Measurements from ENCODE around the gene LITAF. TPM values are rescaled to one million over a fixed set of nuclear protein-coding genes. Genes with fewer than 3 reads are reported as not detected.

The LITAF gene
- polyA plus RNA-seq, 3 donors: 67.9 to 118 (median 69.0) TPM

DNA sequence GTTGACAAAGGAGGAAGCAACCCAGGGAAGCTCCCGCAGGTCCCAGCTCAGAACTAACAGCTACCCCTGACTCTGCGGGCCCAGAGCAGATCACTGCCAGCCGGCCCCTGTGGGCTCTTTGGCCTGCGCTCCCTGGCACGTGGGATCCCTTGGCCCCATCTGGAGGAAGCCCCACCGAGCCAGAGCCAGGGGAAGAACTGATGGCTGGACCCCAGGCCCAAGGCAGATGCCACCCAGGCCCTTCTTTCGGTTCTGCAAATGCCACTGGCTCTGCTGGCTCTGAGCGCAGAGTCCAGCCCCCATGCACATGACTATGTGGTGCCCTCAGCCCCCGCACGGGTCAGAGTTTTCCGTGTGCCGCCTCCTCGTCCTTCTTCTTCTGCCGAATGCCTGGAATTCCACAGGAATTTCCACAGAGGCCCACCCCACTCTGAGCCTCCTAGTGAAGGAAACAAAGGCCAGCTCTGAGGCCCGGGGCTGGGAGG, 45.8 kb upstream of the LITAF start:
- H3K27ac Mint-ChIP-seq: peak overlapping the region in 6 of 7 donors; percentile 57 to 87 (median 80)
- peak overlapping the region; percentile 36 for H3K9ac ChIP-seq (ENCODE audit: insufficient read depth, low read length, poor library complexity, severe bottlenecking)
- H3K27me3 Mint-ChIP-seq (ENCODE audit: low read depth in 3 of 3): peaks cover 4 to 40% (median 7%) of the 10 kb centered on the region in 3 donors
- no peaks in the 10 kb centered on the region for H3K36me3 ChIP-seq (replicated peaks in 1 of 2; ENCODE audit: control insufficient read depth in 1 of 2, insufficient read depth in 2 of 2, low read length in 2 of 2)
- no peaks in the 10 kb centered on the region for H4K20me1 ChIP-seq (ENCODE audit: insufficient read depth, low read length)
- no peak overlapping the region for H3K4me2 ChIP-seq (replicated peaks; ENCODE audit: extremely low read depth, low read length, poor library complexity, severe bottlenecking)
- H3K4me1 ChIP-seq (ENCODE audit: control insufficient read depth in 1 of 2, insufficient read depth in 2 of 2, low read length in 2 of 2): peaks cover 51 to 52% of the 10 kb centered on the region in 2 donors
- H3K9me3 ChIP-seq (replicated peaks in 1 of 2; ENCODE audit: control insufficient read depth in 1 of 2, insufficient read depth in 1 of 2, low read length in 2 of 2): no peaks in the 10 kb centered on the region
- no peak overlapping the region for H3K4me3 Mint-ChIP-seq
- H2AFZ ChIP-seq (ENCODE audit: insufficient read depth, low read depth, low read length, poor library complexity, severe bottlenecking): peak overlapping the region; percentile 56
- H3K4me3 ChIP-seq (replicated peaks in 1 of 3; ENCODE audit: low read depth in 2 of 3, low read length in 3 of 3): peak overlapping the region in 1 of 3 experiments; percentile 25
- no peaks in the 10 kb centered on the region for H3K79me2 ChIP-seq (ENCODE audit: insufficient read depth, low read length)
- no peaks in the 10 kb centered on the region for H3K27me3 ChIP-seq (ENCODE audit: control insufficient read depth in 2 of 2, insufficient read depth in 2 of 2, low read length in 2 of 2)
- H3K36me3 Mint-ChIP-seq: peaks cover 0 to 4% of the 10 kb centered on the region in 2 donors
- H3K4me1 Mint-ChIP-seq: peaks cover 56% of the 10 kb centered on the region
- H3K27ac ChIP-seq (ENCODE audit: low read depth in 1 of 2, low read length in 2 of 2): peak overlapping the region; percentile 41 to 60
- TF ChIP-seq, protein P1, sequence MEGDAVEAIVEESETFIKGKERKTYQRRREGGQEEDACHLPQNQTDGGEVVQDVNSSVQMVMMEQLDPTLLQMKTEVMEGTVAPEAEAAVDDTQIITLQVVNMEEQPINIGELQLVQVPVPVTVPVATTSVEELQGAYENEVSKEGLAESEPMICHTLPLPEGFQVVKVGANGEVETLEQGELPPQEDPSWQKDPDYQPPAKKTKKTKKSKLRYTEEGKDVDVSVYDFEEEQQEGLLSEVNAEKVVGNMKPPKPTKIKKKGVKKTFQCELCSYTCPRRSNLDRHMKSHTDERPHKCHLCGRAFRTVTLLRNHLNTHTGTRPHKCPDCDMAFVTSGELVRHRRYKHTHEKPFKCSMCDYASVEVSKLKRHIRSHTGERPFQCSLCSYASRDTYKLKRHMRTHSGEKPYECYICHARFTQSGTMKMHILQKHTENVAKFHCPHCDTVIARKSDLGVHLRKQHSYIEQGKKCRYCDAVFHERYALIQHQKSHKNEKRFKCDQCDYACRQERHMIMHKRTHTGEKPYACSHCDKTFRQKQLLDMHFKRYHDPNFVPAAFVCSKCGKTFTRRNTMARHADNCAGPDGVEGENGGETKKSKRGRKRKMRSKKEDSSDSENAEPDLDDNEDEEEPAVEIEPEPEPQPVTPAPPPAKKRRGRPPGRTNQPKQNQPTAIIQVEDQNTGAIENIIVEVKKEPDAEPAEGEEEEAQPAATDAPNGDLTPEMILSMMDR (IDR thresholded peaks at IDR 0.05): no peak
- DNase-seq: peak in 2 of 3 donors; percentile 40 to 53
- WGBS (ENCODE audit: insufficient coverage): 41% methylated on average over 14 of the region's 15 CpGs
- intact Hi-C loops (cut with micrococcal nuclease): loop anchor here in 1 of 2 donors (5.0 kb wide), 1 partner anchor 55 kb away; no protein-coding TSS in a partner anchor
- H3K9me3 Mint-ChIP-seq: no peaks in the 10 kb centered on the region

DNA sequence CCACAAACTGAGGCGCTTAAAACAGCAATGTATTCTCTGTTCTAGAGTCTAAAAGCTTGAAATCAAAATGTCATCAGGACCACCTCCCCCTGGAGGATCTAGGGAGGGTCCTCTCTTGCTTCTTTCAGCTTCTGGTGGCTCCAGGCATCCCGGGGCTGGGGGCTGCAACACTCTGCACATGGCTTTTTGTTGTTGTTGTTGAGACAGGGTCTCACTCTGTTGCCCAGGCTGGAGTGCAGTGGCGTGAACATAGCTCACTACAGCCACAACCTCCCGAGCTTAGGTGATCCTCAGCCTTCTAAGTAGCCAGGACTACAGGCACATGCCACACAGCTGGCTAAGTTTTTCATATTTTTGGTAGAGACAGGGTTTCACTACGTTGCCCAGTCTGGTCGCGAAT, 44.5 kb upstream of the LITAF start:
- H3K27ac Mint-ChIP-seq: peak overlapping the region in 1 of 7 donors; percentile 8
- intact Hi-C loops (cut with micrococcal nuclease): loop anchor here in 1 of 2 donors (5.0 kb wide), 1 partner anchor 54 kb away; no protein-coding TSS in a partner anchor
- H2AFZ ChIP-seq (ENCODE audit: insufficient read depth, low read depth, low read length, poor library complexity, severe bottlenecking): no peak overlapping the region
- H3K9me3 Mint-ChIP-seq: no peaks in the 10 kb centered on the region
- H3K9me3 ChIP-seq (replicated peaks in 1 of 2; ENCODE audit: control insufficient read depth in 1 of 2, insufficient read depth in 1 of 2, low read length in 2 of 2): no peaks in the 10 kb centered on the region
- H3K9ac ChIP-seq (ENCODE audit: insufficient read depth, low read length, poor library complexity, severe bottlenecking): no peak overlapping the region
- H4K20me1 ChIP-seq (ENCODE audit: insufficient read depth, low read length): no peaks in the 10 kb centered on the region
- DNase-seq: no peak
- no peak overlapping the region for H3K27ac ChIP-seq (ENCODE audit: low read depth in 1 of 2, low read length in 2 of 2)
- H3K27me3 ChIP-seq (ENCODE audit: control insufficient read depth in 2 of 2, insufficient read depth in 2 of 2, low read length in 2 of 2): no peaks in the 10 kb centered on the region
- no peaks in the 10 kb centered on the region for H3K79me2 ChIP-seq (ENCODE audit: insufficient read depth, low read length)
- H3K4me1 ChIP-seq (ENCODE audit: control insufficient read depth in 1 of 2, insufficient read depth in 2 of 2, low read length in 2 of 2): peaks cover 53 to 55% of the 10 kb centered on the region in 2 donors
- TF ChIP-seq, protein P1 (IDR thresholded peaks at IDR 0.05): no peak
- no peak overlapping the region for H3K4me2 ChIP-seq (replicated peaks; ENCODE audit: extremely low read depth, low read length, poor library complexity, severe bottlenecking)
- H3K36me3 ChIP-seq (replicated peaks in 1 of 2; ENCODE audit: control insufficient read depth in 1 of 2, insufficient read depth in 2 of 2, low read length in 2 of 2): no peaks in the 10 kb centered on the region
- WGBS (ENCODE audit: insufficient coverage): 89% methylated on average over 4 of the region's 7 CpGs
- H3K27me3 Mint-ChIP-seq (ENCODE audit: low read depth in 3 of 3): peaks cover 4 to 38% (median 7%) of the 10 kb centered on the region in 3 donors
- H3K4me3 Mint-ChIP-seq: no peak overlapping the region
- H3K4me1 Mint-ChIP-seq: peaks cover 60% of the 10 kb centered on the region
- peaks cover 0 to 4% of the 10 kb centered on the region in 2 donors for H3K36me3 Mint-ChIP-seq
- no peak overlapping the region for H3K4me3 ChIP-seq (replicated peaks in 1 of 3; ENCODE audit: low read depth in 2 of 3, low read length in 3 of 3)

All from CD14-positive monocyte (primary cell).